Measurements from ENCODE around the gene LAMC1. TPM values are rescaled to one million over a fixed set of nuclear protein-coding genes. Genes with fewer than 3 reads are reported as not detected.

LAMC1 gene
- total RNA-seq, 1 experiment from 2014 or later = 61.2 TPM

GRCh38 chr1:183191833-183192232 is 168.6 kb downstream of the LAMC1 start:
- no peak overlapping the region for H3K4me2 ChIP-seq (ENCODE audit: low read length)
- ATAC-seq = no peak
- BruUV-seq (replicated peaks) = no TSS peak
- H3K9ac ChIP-seq (ENCODE audit: low read length) = no peak overlapping the region
- no peaks in the 10 kb centered on the region for H3K79me2 ChIP-seq (ENCODE audit: insufficient read depth, low read length)
- H3K4me1 ChIP-seq (ENCODE audit: control insufficient read depth in 1 of 2, insufficient read depth in 2 of 2, low read length in 2 of 2) = peaks cover 13 to 35% of the 10 kb centered on the region in 2 experiments
- H3K27ac ChIP-seq (ENCODE audit: low read depth, low read length) = no peak overlapping the region
- DNase-seq (ENCODE audit: low read depth, low spot score) = no peak
- H3K9me2 ChIP-seq (ENCODE audit: insufficient read depth) = no peaks in the 10 kb centered on the region
- RAD21 ChIA-PET (ENCODE audit: low non-redundant PET in 1 of 2, low total read pairs in 2 of 2, uncharacterized antibody in 2 of 2, unreplicated experiment in 2 of 2) = no interaction called here
- H3K36me3 ChIP-seq (ENCODE audit: control insufficient read depth in 1 of 2, insufficient read depth in 2 of 2, low read length in 2 of 2) = no peaks in the 10 kb centered on the region
- TF ChIP-seq YY1 (IDR thresholded peaks at IDR 0.05; ENCODE audit: extremely low read depth, insufficient replicate concordance, low read depth, low read length) (no peak), SP1 (IDR thresholded peaks at IDR 0.05; ENCODE audit: low read depth) (no peak), POLR2A (IDR thresholded peaks at IDR 0.05; ENCODE audit: borderline replicate concordance, extremely low read depth, insufficient read depth, insufficient read length) (no peak), SRF (IDR thresholded peaks at IDR 0.05; ENCODE audit: low read depth) (no peak), CEBPB (IDR thresholded peaks at IDR 0.05; ENCODE audit: low read depth) (no peak), ATF3 (IDR thresholded peaks at IDR 0.05) (no peak), RAD21 (IDR thresholded peaks at IDR 0.05; ENCODE audit: low read depth) (no peak), REST (IDR thresholded peaks at IDR 0.05; ENCODE audit: low read depth) (no peak), EGR1 (IDR thresholded peaks at IDR 0.05; ENCODE audit: low read depth) (no peak), TCF7L2 (IDR thresholded peaks at IDR 0.05; ENCODE audit: borderline replicate concordance, extremely low read depth, insufficient read depth, insufficient read length) (no peak), SIN3A (IDR thresholded peaks at IDR 0.05; ENCODE audit: low read depth) (no peak), ZNF274 (IDR thresholded peaks at IDR 0.05; ENCODE audit: low read depth, low read length) (no peak)
- TF ChIP-seq, protein P1, sequence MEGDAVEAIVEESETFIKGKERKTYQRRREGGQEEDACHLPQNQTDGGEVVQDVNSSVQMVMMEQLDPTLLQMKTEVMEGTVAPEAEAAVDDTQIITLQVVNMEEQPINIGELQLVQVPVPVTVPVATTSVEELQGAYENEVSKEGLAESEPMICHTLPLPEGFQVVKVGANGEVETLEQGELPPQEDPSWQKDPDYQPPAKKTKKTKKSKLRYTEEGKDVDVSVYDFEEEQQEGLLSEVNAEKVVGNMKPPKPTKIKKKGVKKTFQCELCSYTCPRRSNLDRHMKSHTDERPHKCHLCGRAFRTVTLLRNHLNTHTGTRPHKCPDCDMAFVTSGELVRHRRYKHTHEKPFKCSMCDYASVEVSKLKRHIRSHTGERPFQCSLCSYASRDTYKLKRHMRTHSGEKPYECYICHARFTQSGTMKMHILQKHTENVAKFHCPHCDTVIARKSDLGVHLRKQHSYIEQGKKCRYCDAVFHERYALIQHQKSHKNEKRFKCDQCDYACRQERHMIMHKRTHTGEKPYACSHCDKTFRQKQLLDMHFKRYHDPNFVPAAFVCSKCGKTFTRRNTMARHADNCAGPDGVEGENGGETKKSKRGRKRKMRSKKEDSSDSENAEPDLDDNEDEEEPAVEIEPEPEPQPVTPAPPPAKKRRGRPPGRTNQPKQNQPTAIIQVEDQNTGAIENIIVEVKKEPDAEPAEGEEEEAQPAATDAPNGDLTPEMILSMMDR (IDR thresholded peaks at IDR 0.05 in 2 of 3, conservative IDR thresholded peaks at IDR 0.05 in 1 of 3; ENCODE audit: borderline replicate concordance in 1 of 3, insufficient read depth in 1 of 3, low read depth in 2 of 3, low read length in 2 of 3) = no peak
- TF ChIP-seq, protein P2, sequence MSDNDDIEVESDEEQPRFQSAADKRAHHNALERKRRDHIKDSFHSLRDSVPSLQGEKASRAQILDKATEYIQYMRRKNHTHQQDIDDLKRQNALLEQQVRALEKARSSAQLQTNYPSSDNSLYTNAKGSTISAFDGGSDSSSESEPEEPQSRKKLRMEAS (IDR thresholded peaks at IDR 0.05) = no peak
- TF ChIP-seq, protein P3, sequence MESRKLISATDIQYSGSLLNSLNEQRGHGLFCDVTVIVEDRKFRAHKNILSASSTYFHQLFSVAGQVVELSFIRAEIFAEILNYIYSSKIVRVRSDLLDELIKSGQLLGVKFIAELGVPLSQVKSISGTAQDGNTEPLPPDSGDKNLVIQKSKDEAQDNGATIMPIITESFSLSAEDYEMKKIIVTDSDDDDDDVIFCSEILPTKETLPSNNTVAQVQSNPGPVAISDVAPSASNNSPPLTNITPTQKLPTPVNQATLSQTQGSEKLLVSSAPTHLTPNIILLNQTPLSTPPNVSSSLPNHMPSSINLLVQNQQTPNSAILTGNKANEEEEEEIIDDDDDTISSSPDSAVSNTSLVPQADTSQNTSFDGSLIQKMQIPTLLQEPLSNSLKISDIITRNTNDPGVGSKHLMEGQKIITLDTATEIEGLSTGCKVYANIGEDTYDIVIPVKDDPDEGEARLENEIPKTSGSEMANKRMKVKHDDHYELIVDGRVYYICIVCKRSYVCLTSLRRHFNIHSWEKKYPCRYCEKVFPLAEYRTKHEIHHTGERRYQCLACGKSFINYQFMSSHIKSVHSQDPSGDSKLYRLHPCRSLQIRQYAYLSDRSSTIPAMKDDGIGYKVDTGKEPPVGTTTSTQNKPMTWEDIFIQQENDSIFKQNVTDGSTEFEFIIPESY (IDR thresholded peaks at IDR 0.05; ENCODE audit: extremely low read depth, insufficient replicate concordance, low read length) = no peak
- H3K4me3 ChIP-seq (replicated peaks in 1 of 2; ENCODE audit: low read depth in 1 of 2, low read length in 2 of 2) = no peak overlapping the region
- POLR2A ChIA-PET = no interaction called here
- intact Hi-C loops (cut with micrococcal nuclease) = no loop called here
- H2AFZ ChIP-seq (ENCODE audit: low read depth, low read length, poor library complexity, severe bottlenecking) = no peak overlapping the region
- CTCF ChIA-PET = interaction anchor here (2.3 kb wide), 1 partner anchor 43 kb away, joined by 5 read pairs; no protein-coding TSS in a partner anchor
- H3K27me3 ChIP-seq (ENCODE audit: insufficient read depth, low read length) = no peaks in the 10 kb centered on the region
- H3K9me3 ChIP-seq (ENCODE audit: control insufficient read depth in 1 of 2, insufficient read depth in 1 of 2, low read depth in 1 of 2, low read length in 2 of 2) = no peaks in the 10 kb centered on the region
- no peaks in the 10 kb centered on the region for H4K20me1 ChIP-seq (ENCODE audit: insufficient read depth)

All from HCT116 (cell line).